ENCODE results near the gene ALPI. TPM values are rescaled to one million over a fixed set of nuclear protein-coding genes. Genes with fewer than 3 reads are reported as not detected.

Gene ALPI
- total RNA-seq, 1 experiment from 2014 or later: not detected

GRCh38 chr2:232435805-232436204 is 20.1 kb upstream of the ALPI start (continued):
- TF ChIP-seq ATF3 (IDR thresholded peaks at IDR 0.05): no peak
- no peak for TF ChIP-seq SP1 (IDR thresholded peaks at IDR 0.05; ENCODE audit: low read depth)
- no peak for TF ChIP-seq RAD21 (IDR thresholded peaks at IDR 0.05; ENCODE audit: low read depth)

- CTCF ChIA-PET: interaction anchor here (0.8 to 1.4 kb wide), 4 partner anchors 9 to 537 kb away, joined by 3 to 4 read pairs (median 3); no protein-coding TSS in a partner anchor
Observed at GRCh38 chr2:232436381-232437194, 19.4 kb upstream of the ALPI start.

More at GRCh38 chr2:232436381-232437194, 19.4 kb upstream of the ALPI start:
- Histone ChIP-seq H3K9me2 (ENCODE audit: insufficient read depth) (no peaks in the 10 kb centered on the region), H3K9ac (ENCODE audit: low read length) (no peak overlapping the region), H3K27ac (ENCODE audit: low read depth, low read length) (no peak overlapping the region), H3K4me1 (ENCODE audit: control insufficient read depth in 1 of 2, insufficient read depth in 2 of 2, low read length in 2 of 2) (peaks cover 0 to 3% of the 10 kb centered on the region in 2 experiments; a peak in 1 of 4 replicates), H3K4me3 (replicated peaks in 1 of 2; ENCODE audit: low read depth in 1 of 2, low read length in 2 of 2) (no peak overlapping the region), H3K4me2 (ENCODE audit: low read length) (no peak overlapping the region), H4K20me1 (ENCODE audit: insufficient read depth) (no peaks in the 10 kb centered on the region), H3K9me3 (ENCODE audit: control insufficient read depth in 1 of 2, insufficient read depth in 1 of 2, low read depth in 1 of 2, low read length in 2 of 2) (no peaks in the 10 kb centered on the region), H3K36me3 (ENCODE audit: control insufficient read depth in 1 of 2, insufficient read depth in 2 of 2, low read length in 2 of 2) (no peaks in the 10 kb centered on the region), H3K27me3 (ENCODE audit: insufficient read depth, low read length) (no peaks in the 10 kb centered on the region), H3K79me2 (ENCODE audit: insufficient read depth, low read length) (no peaks in the 10 kb centered on the region), H2AFZ (ENCODE audit: low read depth, low read length, poor library complexity, severe bottlenecking) (no peak overlapping the region)
- intact Hi-C loops (cut with micrococcal nuclease): no loop called here
- TF ChIP-seq JUND (IDR thresholded peaks at IDR 0.05) (no peak), ZBTB33 (IDR thresholded peaks at IDR 0.05; ENCODE audit: extremely low read depth, insufficient replicate concordance, low read length) (no peak), ELF1 (IDR thresholded peaks at IDR 0.05; ENCODE audit: borderline replicate concordance, low read depth) (no peak), EZH2phosphoT487 (IDR thresholded peaks at IDR 0.05; ENCODE audit: borderline replicate concordance) (no peak), EGR1 (IDR thresholded peaks at IDR 0.05; ENCODE audit: low read depth) (no peak), TCF7L2 (IDR thresholded peaks at IDR 0.05; ENCODE audit: borderline replicate concordance, extremely low read depth, insufficient read depth, insufficient read length) (no peak), REST (IDR thresholded peaks at IDR 0.05; ENCODE audit: low read depth) (no peak), ZFX (IDR thresholded peaks at IDR 0.05) (no peak), ATF3 (IDR thresholded peaks at IDR 0.05) (no peak), EZH2 (IDR thresholded peaks at IDR 0.05) (no peak), CBX3 (IDR thresholded peaks at IDR 0.05; ENCODE audit: low read depth) (no peak), CEBPB (IDR thresholded peaks at IDR 0.05; ENCODE audit: low read depth) (no peak), MAX (IDR thresholded peaks at IDR 0.05) (no peak), POLR2AphosphoS5 (IDR thresholded peaks at IDR 0.05; ENCODE audit: low read depth, low read length) (no peak), POLR2A (IDR thresholded peaks at IDR 0.05; ENCODE audit: borderline replicate concordance, extremely low read depth, insufficient read depth, insufficient read length) (no peak)
- ChIA-PET POLR2A (no interaction called here), RAD21 (ENCODE audit: low non-redundant PET in 1 of 2, low total read pairs in 2 of 2, uncharacterized antibody in 2 of 2, unreplicated experiment in 2 of 2) (no interaction called here)
- DNase-seq (ENCODE audit: low read depth, low spot score) (no peak), ATAC-seq (no peak)
- BruUV-seq (replicated peaks): no TSS peak

Measured in HCT116 (cell line).